GM23248 (cell line): ENCODE results near the gene AGTRAP. TPM values are rescaled to one million over a fixed set of nuclear protein-coding genes. Genes with fewer than 3 reads are reported as not detected.

ENCODE experiments used
- DNase-seq: peaks from one replicate; pipeline ENCODE4 v3.0.0-alpha.2; 2015
- H2AFZ ChIP-seq: fragments of 200-600 bp; sonication (generic); 2 replicates; pipeline ENCODE4 v1.6.1; 2016; ENCODE audit warnings: antibody characterized with exemption
- H3F3A ChIP-seq: fragments of 200-600 bp; sonication (generic); 2 replicates; pipeline ENCODE4 v1.6.1; 2016; ENCODE audit warnings: mild to moderate bottlenecking, antibody characterized with exemption, mixed run types; ENCODE audit not compliant: insufficient read depth
- H3K27ac ChIP-seq: fragments of 200-600 bp; sonication (generic); 2 replicates; pipeline ENCODE4 v1.5.1; 2016; ENCODE audit warnings: mild to moderate bottlenecking
- H3K27me3 ChIP-seq: fragments of 200-600 bp; sonication (generic); replicated peaks from 2 replicates; pipeline ENCODE4 v1.6.1; 2016; ENCODE audit warnings: mild to moderate bottlenecking; ENCODE audit not compliant: insufficient read depth
- H3K36me3 ChIP-seq: fragments of 200-600 bp; sonication (generic); 2 replicates; pipeline ENCODE4 v1.6.1; 2016; ENCODE audit warnings: low read depth, mild to moderate bottlenecking
- H3K4me1 ChIP-seq: fragments of 200-600 bp; sonication (generic); 2 replicates; pipeline ENCODE4 v1.6.1; 2016; ENCODE audit warnings: mild to moderate bottlenecking; ENCODE audit not compliant: insufficient read depth
- H3K4me2 ChIP-seq: fragments of 200-600 bp; sonication (generic); one replicate; pipeline ENCODE4 v1.6.1; 2016; ENCODE audit warnings: mild to moderate bottlenecking; ENCODE audit not compliant: unreplicated experiment
- H3K4me3 ChIP-seq: fragments of 200-600 bp; sonication (generic); 2 replicates; pipeline ENCODE4 v1.5.1; 2016; ENCODE audit warnings: mild to moderate bottlenecking
- H3K79me2 ChIP-seq: fragments of 200-600 bp; sonication (generic); 2 replicates; pipeline ENCODE4 v1.6.1; 2016; ENCODE audit warnings: mild to moderate bottlenecking; ENCODE audit not compliant: insufficient read depth
- H3K9ac ChIP-seq: fragments of 200-600 bp; sonication (generic); 2 replicates; pipeline ENCODE4 v1.6.1; 2016; ENCODE audit warnings: mild to moderate bottlenecking
- H3K9me2 ChIP-seq: fragments of 200-600 bp; sonication (generic); 2 replicates; pipeline ENCODE4 v1.6.1; 2016; ENCODE audit warnings: mixed run types, mild to moderate bottlenecking, moderate library complexity; ENCODE audit not compliant: insufficient read depth
- H3K9me3 ChIP-seq: fragments of 200-600 bp; sonication (generic); one replicate; pipeline ENCODE4 v1.6.1; 2017; ENCODE audit warnings: low read depth
- H4K20me1 ChIP-seq: fragments of 200-600 bp; sonication (generic); 2 replicates; pipeline ENCODE4 v1.6.0; 2016; ENCODE audit not compliant: insufficient read depth
- EZH2 ChIP-seq: fragments of 200-600 bp; sonication (generic); IDR thresholded peaks from 2 replicates; pipeline ENCODE4 v1.6.1; 2018; ENCODE audit warnings: antibody characterized with exemption, mild to moderate bottlenecking; ENCODE audit not compliant: insufficient read depth, poor library complexity, severe bottlenecking
- EZH2phosphoT487 ChIP-seq: fragments of 200-600 bp; sonication (generic); IDR thresholded peaks from 2 replicates; pipeline ENCODE4 v1.6.1; 2018; ENCODE audit warnings: antibody characterized with exemption, moderate library complexity, mild to moderate bottlenecking, low read depth; ENCODE audit not compliant: insufficient read depth
- WGBS, 2 experiments: methylation state at CpG; one replicate each; pipeline ENCODE4 v1.1.6; 2015 to 2017; ENCODE audit warnings: low lambda C conversion rate in 2 of 2, low coverage in 1 of 2; ENCODE audit errors: missing lambda C conversion rate in 2 of 2; 5-methylcytosine and 5-hydroxymethylcytosine counted together
- in situ Hi-C: fragments of 300-500 bp; cut with MboI; formaldehyde crosslinking; loops from 2 replicates; pipeline ENCODE4 v1.15.0; 2020
- polyA plus RNA-seq: library from polyadenylated mRNA; unstranded; fragments of >200 nt; fragmentation: Nextera tagmentation; extraction: Ambion mirVana; gene quantifications from 2 replicates; pipeline ENCODE4 v1.2.1, GENCODE V29; 2016
- total RNA-seq: library from RNA; depleted of rRNA; stranded (reverse); fragments of >200 nt; shearing (Covaris generic); gene quantifications from 2 replicates; pipeline ENCODE4 v1.2.3, GENCODE V29; 2014

The AGTRAP gene
- total and polyA plus RNA-seq, 2 experiments from 2014 or later: 113 to 121 TPM

GRCh38 chr1:11764115-11764514 is 28.2 kb downstream of the AGTRAP start:
- WGBS, 2 experiments: 55 to 67% methylated on average over 3 of the region's 3 CpGs
- H3F3A ChIP-seq: no peaks in the 10 kb centered on the region
- in situ Hi-C loops: no loop called here
- no peak for DNase-seq
- H3K36me3 ChIP-seq: no peaks in the 10 kb centered on the region
- H3K79me2 ChIP-seq: no peaks in the 10 kb centered on the region
- no peaks in the 10 kb centered on the region for H3K9me2 ChIP-seq
- no peak overlapping the region for H3K9ac ChIP-seq
- H3K4me3 ChIP-seq: no peak overlapping the region
- no peak overlapping the region for H3K4me2 ChIP-seq
- H3K27me3 ChIP-seq: peaks cover 5% of the 10 kb centered on the region
- no peaks in the 10 kb centered on the region for H3K9me3 ChIP-seq
- H4K20me1 ChIP-seq: no peaks in the 10 kb centered on the region
- H2AFZ ChIP-seq: no peak overlapping the region
- no peak overlapping the region for H3K27ac ChIP-seq
- TF ChIP-seq EZH2 (no peak), EZH2phosphoT487 (no peak)
- H3K4me1 ChIP-seq: no peaks in the 10 kb centered on the region

- in situ Hi-C loops: no loop called here
- Histone ChIP-seq H4K20me1 (no peaks in the 10 kb centered on the region), H3K4me3 (no peak overlapping the region), H3K9me2 (no peaks in the 10 kb centered on the region), H3K9ac (no peak overlapping the region), H2AFZ (no peak overlapping the region), H3F3A (no peaks in the 10 kb centered on the region), H3K79me2 (no peaks in the 10 kb centered on the region), H3K27ac (no peak overlapping the region), H3K27me3 (peaks cover 5% of the 10 kb centered on the region), H3K4me1 (no peaks in the 10 kb centered on the region), H3K9me3 (no peaks in the 10 kb centered on the region), H3K36me3 (no peaks in the 10 kb centered on the region), H3K4me2 (no peak overlapping the region)
- DNase-seq: no peak
- WGBS, 2 experiments: 85 to 88% methylated on average over 7 of the region's 7 CpGs
- TF ChIP-seq EZH2phosphoT487 (no peak), EZH2 (no peak)
These were observed 28.6 kb downstream of the AGTRAP start for GRCh38 chr1:11764519-11764918.

GRCh38 chr1:11765661-11766428 is 29.9 kb downstream of the AGTRAP start:
- Histone ChIP-seq H3F3A (no peaks in the 10 kb centered on the region), H3K9me3 (no peaks in the 10 kb centered on the region), H3K79me2 (no peaks in the 10 kb centered on the region), H3K4me3 (no peak overlapping the region), H3K36me3 (no peaks in the 10 kb centered on the region), H3K4me2 (no peak overlapping the region), H3K27ac (no peak overlapping the region), H3K27me3 (peaks cover 5% of the 10 kb centered on the region), H3K9me2 (no peaks in the 10 kb centered on the region), H3K9ac (no peak overlapping the region), H4K20me1 (no peaks in the 10 kb centered on the region), H2AFZ (no peak overlapping the region), H3K4me1 (no peaks in the 10 kb centered on the region)
- no peak for DNase-seq
- 81 to 83% methylated on average over 18 to 19 of the region's 19 CpGs for WGBS, 2 experiments
- in situ Hi-C loops: no loop called here
- no peak for TF ChIP-seq EZH2phosphoT487
- no peak for TF ChIP-seq EZH2

GRCh38 chr1:11766429-11766776 is 30.5 kb downstream of the AGTRAP start:
- no peaks in the 10 kb centered on the region for H3F3A ChIP-seq
- H3K27ac ChIP-seq: no peak overlapping the region
- H3K9me3 ChIP-seq: no peaks in the 10 kb centered on the region
- H4K20me1 ChIP-seq: no peaks in the 10 kb centered on the region
- WGBS, 2 experiments: 79 to 88% methylated on average over 14 of the region's 14 CpGs
- H3K79me2 ChIP-seq: no peaks in the 10 kb centered on the region
- H3K4me2 ChIP-seq: no peak overlapping the region
- no peak overlapping the region for H3K4me3 ChIP-seq
- TF ChIP-seq EZH2 (no peak), EZH2phosphoT487 (no peak)
- no peak overlapping the region for H2AFZ ChIP-seq
- in situ Hi-C loops: no loop called here
- H3K4me1 ChIP-seq: no peaks in the 10 kb centered on the region
- H3K9me2 ChIP-seq: no peaks in the 10 kb centered on the region
- peaks cover 5% of the 10 kb centered on the region for H3K27me3 ChIP-seq
- no peak for DNase-seq
- no peaks in the 10 kb centered on the region for H3K36me3 ChIP-seq
- no peak overlapping the region for H3K9ac ChIP-seq
